ENCODE data around the gene OR52E6.

The OR52E6 gene

GRCh38 chr11:5841797-5842196 is at the start of gene OR52E6:
OR52E6 (minus strand) TSS chr11:5841897; CDS start chr11:5841897, 0 bp downstream.
- DNase-seq = no peak

- DNase-seq = no peak
Observed at GRCh38 chr11:5891216-5891800, 49.6 kb upstream of the OR52E6 start.

- no peak for DNase-seq
Observed at GRCh38 chr11:5887661-5888060, 46.0 kb upstream of the OR52E6 start.

- no peak for DNase-seq
Observed at GRCh38 chr11:5887172-5887571, 45.5 kb upstream of the OR52E6 start.

GRCh38 chr11:5881756-5882155 is 40.1 kb upstream of the OR52E6 start:
- no peak for DNase-seq

GRCh38 chr11:5880329-5880728 is 38.6 kb upstream of the OR52E6 start, which contains the start of gene OR52E4:
OR52E4 (plus strand) TSS chr11:5880629; CDS start chr11:5884293, 3,664 bp downstream.
- DNase-seq = no peak

- no peak for DNase-seq
Observed at GRCh38 chr11:5878564-5878963, 36.9 kb upstream of the OR52E6 start.

- DNase-seq = no peak
Observed at GRCh38 chr11:5865826-5866225, 24.1 kb upstream of the OR52E6 start.

- no peak for DNase-seq
Observed at GRCh38 chr11:5857590-5857989, 15.9 kb upstream of the OR52E6 start, which contains the start of gene OR52E8. OR52E8 (minus strand) TSS chr11:5857690; CDS start chr11:5857690, 0 bp downstream.

- DNase-seq = no peak
Observed at GRCh38 chr11:5851002-5851401, 9.3 kb upstream of the OR52E6 start.

GRCh38 chr11:5847711-5848110 is 6.0 kb upstream of the OR52E6 start:
- DNase-seq = no peak

- DNase-seq = no peak
Observed at GRCh38 chr11:5846701-5847100, 5.0 kb upstream of the OR52E6 start.

- no peak for DNase-seq
Observed at GRCh38 chr11:5837695-5838094, 4.0 kb downstream of the OR52E6 start.

GRCh38 chr11:5833446-5833845 is 8.3 kb downstream of the OR52E6 start:
- no peak for DNase-seq

- DNase-seq = no peak
Observed at GRCh38 chr11:5831196-5831829, 10.4 kb downstream of the OR52E6 start.

GRCh38 chr11:5818245-5818886 is 23.3 kb downstream of the OR52E6 start:
- DNase-seq = no peak

- no peak for DNase-seq
Observed at GRCh38 chr11:5815534-5815933, 26.2 kb downstream of the OR52E6 start.

- DNase-seq = no peak
Observed at GRCh38 chr11:5809905-5810795, 31.5 kb downstream of the OR52E6 start.

- no peak for DNase-seq
Observed at GRCh38 chr11:5809122-5809519, 32.6 kb downstream of the OR52E6 start.

- peak in 44 of 51 donors; percentile 2 to 82 (median 32) for DNase-seq
Observed at GRCh38 chr11:5808500-5809121, 33.1 kb downstream of the OR52E6 start, which contains the start of gene OR52N2. OR52N2 (plus strand) TSS chr11:5808924; CDS start chr11:5820336, 11,412 bp downstream.

- DNase-seq = no peak
Observed at GRCh38 chr11:5807580-5807979, 34.1 kb downstream of the OR52E6 start.
